ENCODE data around the gene RFT1.

RFT1 gene

GRCh38 chr3:53126601-53127000 is 3.6 kb downstream of the RFT1 start:
- TF ChIP-seq CTCF (conservative IDR thresholded peaks at IDR 0.05), result no peak
- H3K27ac ChIP-seq, result no peak overlapping the region

GRCh38 chr3:53123953-53124352 is 6.3 kb downstream of the RFT1 start:
- H3K27ac ChIP-seq, result no peak overlapping the region
- no peak for TF ChIP-seq CTCF (conservative IDR thresholded peaks at IDR 0.05)

- no peak for TF ChIP-seq CTCF (conservative IDR thresholded peaks at IDR 0.05)
- H3K27ac ChIP-seq, result no peak overlapping the region
These were observed 6.7 kb downstream of the RFT1 start for GRCh38 chr3:53123510-53123909.

- no peak for TF ChIP-seq CTCF (conservative IDR thresholded peaks at IDR 0.05)
- H3K27ac ChIP-seq, result no peak overlapping the region
These were observed 7.3 kb downstream of the RFT1 start for GRCh38 chr3:53122933-53123305.

GRCh38 chr3:53122255-53122932 is 7.8 kb downstream of the RFT1 start:
- H3K27ac ChIP-seq, result no peak overlapping the region
- no peak for TF ChIP-seq CTCF (conservative IDR thresholded peaks at IDR 0.05)

- TF ChIP-seq CTCF (conservative IDR thresholded peaks at IDR 0.05), result no peak
- peak overlapping the region; percentile 33; the same call in 1 of the 2 replicates for H3K27ac ChIP-seq
These were observed 9.9 kb downstream of the RFT1 start for GRCh38 chr3:53120336-53120735.

GRCh38 chr3:53116956-53117355 is 13.3 kb downstream of the RFT1 start:
- TF ChIP-seq CTCF (conservative IDR thresholded peaks at IDR 0.05), result no peak

More at GRCh38 chr3:53116956-53117355, 13.3 kb downstream of the RFT1 start:
- peak overlapping the region; percentile 10; the same call in 1 of the 2 replicates for H3K27ac ChIP-seq

Data from VCaP (cell line).